ENCODE measurements around the gene TP53. TPM values are rescaled to one million over a fixed set of nuclear protein-coding genes. Genes with fewer than 3 reads are reported as not detected.

The TP53 gene
- total RNA-seq, 1 donor from 2014 or later, result 49.4 TPM

GRCh38 chr17:7700510-7700909, 13.2 kb upstream of the TP53 start:
- no peak for TF ChIP-seq CTCF (conservative IDR thresholded peaks at IDR 0.05; ENCODE audit: low read depth, low read length)
- no peak for DNase-seq (ENCODE audit: low read depth)
- no peak overlapping the region for H3K4me3 ChIP-seq (ENCODE audit: low read depth, low read length)

GRCh38 chr17:7697828-7698588, 10.7 kb upstream of the TP53 start:
- no peak for DNase-seq (ENCODE audit: low read depth)
- no peak for TF ChIP-seq CTCF (conservative IDR thresholded peaks at IDR 0.05; ENCODE audit: low read depth, low read length)
- no peak overlapping the region for H3K4me3 ChIP-seq (ENCODE audit: low read depth, low read length)

GRCh38 chr17:7695586-7695985, 8.3 kb upstream of the TP53 start:
- no peak for DNase-seq (ENCODE audit: low read depth)
- H3K4me3 ChIP-seq (ENCODE audit: low read depth, low read length), result no peak overlapping the region
- no peak for TF ChIP-seq CTCF (conservative IDR thresholded peaks at IDR 0.05; ENCODE audit: low read depth, low read length)

- DNase-seq (ENCODE audit: low read depth), result no peak
- H3K4me3 ChIP-seq (ENCODE audit: low read depth, low read length), result peak overlapping the region; percentile 93
- no peak for TF ChIP-seq CTCF (conservative IDR thresholded peaks at IDR 0.05; ENCODE audit: low read depth, low read length)
Observed at GRCh38 chr17:7688808-7689316, 1.6 kb upstream of the TP53 start.

GRCh38 chr17:7687908-7688807, 868 bp upstream of the TP53 start, which contains the start of gene WRAP53:
TSS of gene WRAP53 (plus strand) at chr17:7688477. CDS start at chr17:7688649, 172 bp downstream.
- DNase-seq (ENCODE audit: low read depth), result peak; percentile 91
- H3K4me3 ChIP-seq (ENCODE audit: low read depth, low read length), result peak within 1 kb of the TSS; percentile 93
- TF ChIP-seq CTCF (conservative IDR thresholded peaks at IDR 0.05; ENCODE audit: low read depth, low read length), result peak; percentile 95

GRCh38 chr17:7686222-7687071, 843 bp downstream of the TP53 start:
- peak overlapping the region; percentile 93 for H3K4me3 ChIP-seq (ENCODE audit: low read depth, low read length)
- no peak for TF ChIP-seq CTCF (conservative IDR thresholded peaks at IDR 0.05; ENCODE audit: low read depth, low read length)
- DNase-seq (ENCODE audit: low read depth), result peak; percentile 82

All from epithelial cell of proximal tubule (primary cell).